GM18867 (cell line): ENCODE data around the gene THSD4.

ENCODE experiments used
- ATAC-seq: cut with Tn5 transposase; IDR thresholded peaks from one replicate; pipeline ENCODE4 v1.9.1; 2021; ENCODE audit warnings: mild to moderate bottlenecking, moderate library complexity; ENCODE audit not compliant: unreplicated experiment

THSD4 gene

DNA sequence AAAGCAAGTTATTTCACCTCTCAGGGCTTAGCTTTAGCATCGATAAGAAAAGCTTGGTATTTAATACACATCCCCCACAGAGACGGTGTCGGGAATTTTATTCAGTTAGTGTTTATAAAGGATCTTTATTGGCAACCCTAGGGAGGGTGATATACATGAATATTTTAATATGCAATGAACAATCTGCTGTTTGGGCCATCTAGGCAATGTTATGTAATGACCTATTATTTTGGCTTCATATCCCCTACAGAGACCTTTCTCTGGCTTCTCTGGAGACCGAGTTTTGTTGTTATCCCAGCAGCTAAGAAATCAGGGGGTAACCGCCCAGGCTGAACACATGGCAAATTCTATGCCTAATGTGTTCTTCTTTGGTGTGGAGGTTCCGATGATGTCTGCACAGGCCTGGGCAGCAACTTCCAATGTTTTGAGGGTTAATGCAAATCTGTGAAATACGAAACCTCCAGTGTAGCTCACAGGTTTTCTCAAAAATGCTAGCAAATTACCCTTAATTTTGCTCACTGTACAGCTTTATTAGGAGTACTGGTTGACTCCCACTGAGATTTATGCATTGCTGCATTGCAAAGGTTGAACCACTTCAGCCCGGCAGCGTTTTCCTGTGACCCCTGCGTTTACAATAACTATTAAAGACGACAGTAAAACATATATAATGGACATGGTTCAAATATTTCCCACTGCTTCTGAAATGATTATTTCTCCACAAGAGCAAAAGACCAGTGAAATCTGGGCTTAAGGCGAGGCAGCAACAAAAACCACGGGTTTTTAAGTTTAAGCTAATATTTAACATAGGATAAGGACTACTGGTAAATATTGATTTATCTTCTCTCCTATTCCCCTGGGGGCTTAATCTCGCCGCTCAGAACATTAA, 396.8 kb downstream of the THSD4 start:
- no peak for ATAC-seq

DNA sequence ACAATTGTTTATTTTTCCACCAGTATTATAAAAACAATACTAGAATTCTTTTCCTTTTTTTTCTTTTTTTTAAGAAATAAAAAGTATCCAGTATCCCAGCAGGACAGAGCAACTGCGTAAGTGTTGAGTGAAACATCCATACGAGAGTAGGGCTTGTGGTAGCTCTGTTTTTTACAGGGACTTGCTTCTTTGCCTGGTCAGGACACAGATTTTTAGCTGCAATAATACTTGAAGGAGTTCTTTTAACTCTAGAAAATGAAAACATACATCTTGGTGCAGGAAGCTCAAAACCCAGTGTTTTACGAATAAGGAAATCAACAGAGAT, 397.4 kb downstream of the THSD4 start:
- no peak for ATAC-seq

DNA sequence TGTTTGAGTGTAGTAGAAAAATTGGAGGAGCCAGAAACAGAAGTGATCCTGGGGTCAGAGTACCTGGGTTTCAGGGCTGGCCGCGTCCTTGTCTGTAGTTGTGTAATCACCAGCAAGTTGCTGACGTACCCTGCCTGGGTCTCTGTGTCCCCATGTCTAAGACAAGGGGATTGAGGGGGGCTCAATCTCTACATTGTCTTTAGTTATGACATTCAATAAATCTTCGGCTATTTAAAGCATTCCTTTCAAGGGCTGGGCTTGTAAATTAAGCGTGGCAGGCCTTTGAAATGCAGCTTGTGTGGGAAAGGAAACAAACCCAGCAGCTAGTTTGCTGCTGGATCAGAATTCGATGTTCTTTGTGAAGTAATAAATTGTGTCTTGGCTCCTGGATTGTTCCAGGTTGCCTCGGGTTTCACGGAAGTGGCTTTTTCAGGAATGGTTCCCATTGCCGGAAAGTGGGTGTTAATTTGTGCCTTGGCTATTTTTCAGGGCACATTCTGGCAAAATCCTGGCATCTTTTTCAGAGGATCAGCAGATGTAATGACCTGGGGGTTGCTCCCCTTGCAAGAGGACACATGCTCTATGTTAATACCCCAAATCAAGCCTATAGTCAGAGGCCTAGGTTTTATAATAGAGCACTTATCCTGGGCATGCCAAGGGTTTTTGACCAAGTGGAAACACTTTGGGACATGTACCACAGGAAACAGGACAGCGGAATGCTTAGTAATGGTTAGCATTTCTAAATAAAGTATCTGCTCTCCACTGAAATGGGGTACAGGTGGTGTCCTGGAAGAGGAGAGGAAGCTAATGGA, 400.3 kb downstream of the THSD4 start:
- ATAC-seq, result no peak

DNA sequence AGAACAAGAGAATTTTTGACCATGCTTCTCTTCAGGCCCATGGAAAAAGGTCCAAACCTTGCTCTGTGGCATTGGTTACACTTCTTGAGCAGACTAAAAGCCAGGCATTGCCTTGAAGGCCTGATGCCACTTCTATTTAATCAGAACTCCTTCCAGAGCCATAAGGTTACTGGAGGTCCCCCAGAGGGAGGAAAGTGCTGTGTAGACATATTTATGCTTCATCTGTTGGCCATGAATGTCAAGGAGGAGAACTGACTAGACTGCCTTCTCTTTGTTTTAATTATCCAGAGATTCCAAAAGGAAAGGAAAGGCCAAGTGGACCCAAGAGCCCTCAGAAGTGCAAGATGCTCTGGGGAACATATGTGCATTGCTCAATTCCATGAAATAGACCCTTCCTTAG, 402.5 kb downstream of the THSD4 start:
- no peak for ATAC-seq

DNA sequence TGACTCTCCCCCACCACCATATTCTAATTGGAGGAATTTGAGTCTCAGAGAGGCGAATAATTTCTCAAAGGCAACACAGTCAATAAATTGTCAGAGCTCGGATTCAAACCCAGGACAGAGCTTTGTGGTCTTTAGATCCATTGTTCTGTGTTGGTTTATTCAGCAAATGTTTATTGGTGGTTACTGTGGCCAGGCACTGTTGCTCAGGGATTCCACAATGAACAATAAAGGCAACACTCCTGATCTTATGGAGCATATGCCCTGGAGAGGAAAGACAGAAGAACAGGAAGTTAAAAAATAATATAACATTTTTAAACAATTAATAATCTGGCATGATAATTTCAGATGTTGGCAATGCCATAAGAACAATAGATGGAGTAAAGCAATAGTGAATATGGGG, 403.4 kb downstream of the THSD4 start:
- no peak for ATAC-seq

DNA sequence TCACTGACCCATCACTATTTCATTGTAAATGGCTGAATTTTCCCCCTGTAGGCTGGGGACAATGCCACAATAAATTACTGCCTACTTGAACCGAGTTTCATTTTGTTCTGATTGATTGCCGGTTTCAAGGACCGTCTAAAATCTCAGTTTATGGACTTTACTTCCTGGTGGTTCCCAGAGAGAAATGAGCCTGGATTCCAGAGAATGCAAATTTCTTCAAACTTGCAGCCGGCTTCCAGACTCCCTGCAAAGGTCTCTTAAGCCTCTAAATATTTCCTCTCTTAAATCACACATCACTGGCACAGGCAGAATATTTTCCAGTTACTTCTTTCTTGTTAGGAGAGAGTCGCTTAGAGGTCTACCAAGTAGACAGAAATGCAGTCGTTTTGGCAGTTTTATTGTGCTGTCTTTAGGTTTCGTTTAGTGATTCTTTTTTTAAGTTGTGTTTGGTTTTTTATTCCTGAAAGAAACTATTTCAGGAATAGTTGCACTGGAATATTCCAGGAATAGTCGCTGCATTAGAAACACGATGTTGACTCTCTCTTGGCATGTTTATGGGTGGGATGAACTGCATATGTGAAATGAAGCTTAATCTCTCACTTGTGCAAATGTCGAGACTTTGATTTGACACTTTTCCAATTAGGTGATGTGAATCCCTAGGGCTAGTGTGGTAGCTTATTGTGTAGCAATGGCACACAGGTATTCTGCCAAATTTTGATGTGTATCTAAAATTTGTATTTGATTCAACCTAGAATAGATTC, 411.0 kb downstream of the THSD4 start:
- ATAC-seq, result no peak

DNA sequence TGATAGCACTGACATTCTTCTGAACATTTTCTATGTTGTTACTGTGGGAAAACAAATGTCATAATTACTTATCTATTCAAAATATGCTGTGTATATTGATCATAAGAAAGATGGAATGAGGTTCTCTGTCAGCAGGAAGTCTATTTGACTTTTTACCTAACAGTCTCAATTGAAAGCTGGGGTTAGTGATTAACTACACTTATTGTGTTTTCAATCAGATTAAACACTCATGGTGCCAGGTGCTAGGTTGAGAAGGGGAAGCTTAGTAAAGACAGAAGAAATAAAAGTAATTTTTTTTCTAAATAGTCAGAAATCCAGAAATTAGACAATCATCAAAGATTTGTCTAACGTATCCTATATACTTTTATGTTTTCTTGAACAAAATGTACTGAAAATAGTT, 414.1 kb downstream of the THSD4 start:
- no peak for ATAC-seq

DNA sequence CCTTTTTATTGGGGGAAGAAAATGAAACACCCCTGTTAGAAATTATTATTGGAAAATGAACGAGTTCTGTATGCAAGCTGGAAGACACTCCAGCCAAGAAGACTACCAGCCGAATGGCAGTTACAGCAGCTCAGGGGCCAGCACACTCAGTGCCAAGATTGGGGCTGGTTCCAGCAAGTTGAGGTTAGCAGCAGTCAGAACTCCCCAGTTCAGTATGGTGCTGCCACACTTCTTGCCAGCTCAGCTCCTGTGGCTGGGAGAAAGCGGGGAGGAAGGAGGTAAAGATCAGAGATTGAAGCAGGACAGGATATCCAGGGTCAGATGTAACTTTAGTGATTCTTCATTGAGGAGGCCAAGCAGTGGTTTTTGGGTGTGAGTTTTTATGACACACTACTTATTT, 414.8 kb downstream of the THSD4 start:
- no peak for ATAC-seq

DNA sequence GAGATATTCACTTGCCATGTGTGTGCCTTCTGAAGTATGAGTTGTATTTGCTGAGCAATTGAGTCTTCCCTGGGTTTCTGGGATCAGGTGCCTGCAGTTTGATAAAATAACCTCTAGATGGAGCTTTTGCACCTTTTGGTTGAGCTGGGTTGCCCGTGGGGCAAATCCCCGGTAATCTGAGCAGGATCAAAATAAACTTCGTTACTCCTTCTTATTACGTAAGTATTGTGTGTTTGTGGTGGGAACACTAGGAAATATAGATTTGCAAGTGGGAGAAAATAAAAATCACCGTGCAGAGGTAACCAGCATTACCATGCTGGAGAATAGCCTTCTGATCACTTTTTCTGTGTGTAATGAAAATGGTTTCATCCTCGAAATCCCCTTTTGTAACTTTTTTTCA, 417.7 kb downstream of the THSD4 start:
- no peak for ATAC-seq

DNA sequence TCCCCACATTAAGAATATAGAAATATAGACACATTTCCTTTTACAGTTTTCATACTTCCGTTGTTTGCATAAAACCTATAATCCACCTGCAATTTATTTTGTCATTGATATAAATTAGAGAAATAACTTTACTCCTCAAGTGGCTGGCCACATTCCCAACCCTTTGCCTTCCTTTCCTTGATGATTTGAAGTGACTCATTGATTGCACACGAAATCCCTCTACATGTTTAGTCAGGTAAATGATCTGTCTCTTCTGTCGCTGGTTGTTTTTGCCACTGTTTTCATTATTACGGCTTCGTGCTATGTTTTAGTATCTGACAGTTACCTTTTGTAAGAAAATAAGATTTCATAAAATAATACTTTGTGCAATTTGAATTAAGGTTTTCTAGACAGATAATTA, 422.9 kb downstream of the THSD4 start:
- ATAC-seq, result no peak

DNA sequence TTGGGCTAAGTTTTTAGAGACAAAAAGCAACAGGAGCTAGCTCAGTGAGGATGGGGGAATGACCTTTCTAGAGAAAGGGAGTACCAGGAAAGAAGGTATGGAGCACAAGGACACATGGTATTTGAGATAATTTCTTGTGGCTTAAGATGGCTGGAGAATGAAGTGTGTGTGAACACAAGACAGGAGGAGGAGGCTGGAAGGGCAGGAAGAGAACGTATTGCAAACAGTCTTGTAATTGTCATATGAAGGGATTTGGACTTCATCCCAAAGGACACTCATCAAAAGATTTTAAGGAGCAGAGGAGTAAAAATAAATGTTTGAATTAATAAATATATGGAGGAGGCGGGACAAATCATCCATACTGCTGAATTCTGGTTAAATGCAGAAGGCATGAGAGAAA, 426.5 kb downstream of the THSD4 start:
- ATAC-seq, result no peak

DNA sequence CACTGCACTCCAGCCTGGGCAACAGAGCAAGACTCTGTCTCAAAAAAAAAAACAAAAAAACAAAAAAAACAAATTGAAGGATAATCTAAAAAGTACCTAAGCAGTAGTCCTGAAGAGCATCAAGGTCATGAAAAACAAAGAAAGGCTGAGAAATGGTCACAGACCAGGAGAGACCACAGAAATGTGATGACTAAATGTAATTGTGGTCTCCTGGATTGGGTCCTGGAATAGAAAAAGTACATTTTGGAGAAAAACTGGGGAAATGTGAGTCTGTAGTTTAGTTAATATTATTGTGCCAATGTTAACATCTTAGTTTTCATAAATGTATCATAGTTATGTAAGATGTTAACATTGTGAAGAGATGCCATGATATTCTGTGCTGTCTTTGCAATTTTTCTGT, 427.6 kb downstream of the THSD4 start:
- ATAC-seq, result no peak

DNA sequence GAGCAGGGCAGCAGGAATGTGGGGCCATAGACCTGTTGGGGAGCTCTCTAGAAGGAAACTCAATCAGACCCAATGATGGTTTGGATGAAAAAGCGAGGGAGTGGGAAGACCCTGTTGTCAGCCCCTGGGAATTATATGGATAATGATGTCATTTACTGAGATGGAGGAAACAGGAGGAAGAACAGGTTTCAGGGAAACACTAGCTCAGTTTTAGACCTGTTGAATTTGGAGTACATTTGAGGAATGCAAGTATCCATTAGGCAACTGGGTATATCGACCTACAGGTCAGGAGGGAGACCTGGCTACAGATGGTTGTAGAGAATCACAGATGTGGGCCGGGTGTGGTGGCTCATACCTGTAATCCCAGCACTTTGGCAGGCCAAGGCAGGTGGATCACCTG, 428.1 kb downstream of the THSD4 start:
- no peak for ATAC-seq

DNA sequence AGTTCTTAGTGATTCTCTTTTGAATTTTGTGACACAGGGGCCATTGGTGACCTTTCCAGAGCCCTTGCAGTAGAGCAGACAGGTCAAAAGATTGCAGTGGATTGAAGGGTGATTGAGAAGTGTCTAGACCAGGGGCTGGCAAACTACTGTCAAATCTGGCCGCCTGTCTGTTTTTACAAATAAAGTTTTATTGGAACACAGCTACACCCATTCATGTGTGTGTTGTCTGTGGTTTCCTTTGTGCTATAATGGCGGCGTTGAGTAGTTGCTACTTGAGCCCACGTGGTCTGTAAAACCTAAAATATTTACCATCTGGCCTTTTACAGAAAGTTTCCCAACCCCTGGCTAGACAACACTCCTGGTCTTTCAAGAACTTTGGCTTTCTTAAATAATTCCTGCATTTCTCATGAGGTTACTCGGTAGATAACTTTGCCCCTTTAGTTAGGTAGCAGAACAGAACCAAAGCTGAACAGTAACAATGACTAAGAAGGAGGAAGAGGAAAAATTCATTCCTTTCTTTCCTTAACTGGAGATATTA, 430.0 kb downstream of the THSD4 start:
- no peak for ATAC-seq

DNA sequence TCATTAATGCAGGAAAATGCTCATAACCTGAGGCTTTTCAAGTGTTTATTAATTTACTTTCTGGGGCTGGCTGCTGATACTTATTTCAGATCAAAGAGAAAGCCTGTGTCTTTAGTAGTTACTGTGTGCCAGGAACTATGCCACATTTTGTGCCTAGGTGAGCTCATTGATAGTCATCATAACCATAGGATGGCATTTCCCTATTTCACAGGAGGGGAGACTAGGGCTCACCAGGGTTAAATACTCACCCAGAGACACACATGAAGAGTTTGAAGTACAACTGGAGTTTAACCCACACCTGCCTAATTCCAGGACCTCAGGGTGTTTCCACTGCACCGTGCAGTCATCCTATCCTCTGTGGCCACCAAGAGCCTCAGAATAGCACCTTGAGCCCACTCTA, 430.7 kb downstream of the THSD4 start:
- no peak for ATAC-seq

DNA sequence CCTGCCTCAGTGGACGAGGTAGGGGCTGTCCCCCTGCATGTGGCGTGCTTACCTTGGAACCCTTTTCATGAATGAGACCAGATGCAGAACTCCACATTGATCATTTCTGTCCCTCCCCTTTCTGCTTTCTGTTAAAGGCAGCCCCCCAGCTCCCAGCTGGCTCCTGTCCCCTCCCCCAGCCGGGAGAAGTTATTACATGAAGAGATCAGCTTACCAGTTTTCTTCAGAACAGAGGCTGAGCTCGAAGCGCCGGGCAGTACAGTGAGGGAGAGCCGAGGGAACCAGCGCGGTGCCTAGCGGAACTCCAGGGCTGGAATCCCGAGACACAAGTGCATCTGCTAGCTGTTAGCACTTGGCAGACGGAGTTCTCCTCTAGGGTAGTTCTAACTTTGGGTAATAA, 431.7 kb downstream of the THSD4 start:
- ATAC-seq, result no peak

DNA sequence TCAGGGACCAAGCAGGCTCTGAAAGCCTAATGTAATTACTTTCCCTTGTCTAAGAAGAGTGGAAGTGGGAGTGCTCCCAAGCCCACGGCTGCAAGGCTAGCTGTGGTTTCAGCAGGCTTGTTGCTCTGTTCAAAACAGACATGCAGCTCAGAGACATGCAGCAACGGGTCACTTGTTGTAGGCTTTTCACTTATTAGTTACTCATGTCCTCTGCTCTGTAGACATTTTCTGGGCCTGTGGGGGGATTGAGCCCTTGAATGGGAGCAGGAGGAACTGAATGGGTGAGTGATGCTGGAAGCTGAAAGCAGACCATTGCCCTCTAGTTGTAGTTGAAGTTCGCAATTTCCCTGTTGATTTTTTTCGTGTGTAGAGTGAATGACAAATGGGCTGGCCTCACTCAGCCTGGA, 433.1 kb downstream of the THSD4 start:
- ATAC-seq, result no peak

DNA sequence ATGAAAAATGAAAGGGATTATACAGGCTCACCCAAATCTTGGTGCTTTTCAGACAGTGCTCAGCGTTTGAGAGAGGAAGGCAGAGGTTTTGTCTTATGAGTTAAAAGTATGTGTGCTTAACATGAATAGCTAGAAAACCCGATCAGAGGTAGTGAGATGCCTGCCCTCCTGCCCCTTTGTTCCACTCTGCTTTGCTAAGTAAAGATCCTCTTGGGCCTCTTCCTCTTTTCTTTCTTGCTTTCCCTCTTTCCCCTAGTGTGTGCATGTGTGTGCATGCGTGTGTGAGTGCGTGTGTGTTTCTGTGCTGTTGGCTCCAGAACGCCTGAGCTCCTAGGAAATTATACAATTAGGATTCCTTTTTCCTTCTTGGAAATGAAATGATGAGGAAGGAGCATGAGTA, 433.8 kb downstream of the THSD4 start:
- ATAC-seq, result no peak

DNA sequence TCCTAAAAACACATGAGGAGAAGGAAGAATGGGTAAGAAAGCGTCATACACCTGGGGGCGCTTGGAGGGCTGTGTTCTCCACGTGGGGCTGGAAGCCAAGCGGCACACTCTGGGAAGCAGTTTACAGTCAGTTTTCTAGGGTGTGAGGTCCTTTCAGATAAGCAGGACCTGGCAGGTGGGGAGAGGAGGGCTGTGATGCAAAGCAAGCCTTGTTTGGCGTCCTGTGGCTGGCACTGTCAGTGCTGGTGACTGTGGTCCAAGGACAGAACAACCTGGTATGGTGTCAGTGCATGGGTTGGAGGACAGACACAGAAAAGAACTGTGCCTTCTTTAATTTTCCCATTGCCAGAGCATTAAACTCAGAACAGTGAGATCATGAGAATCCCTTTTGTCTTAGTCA, 434.4 kb downstream of the THSD4 start:
- no peak for ATAC-seq

DNA sequence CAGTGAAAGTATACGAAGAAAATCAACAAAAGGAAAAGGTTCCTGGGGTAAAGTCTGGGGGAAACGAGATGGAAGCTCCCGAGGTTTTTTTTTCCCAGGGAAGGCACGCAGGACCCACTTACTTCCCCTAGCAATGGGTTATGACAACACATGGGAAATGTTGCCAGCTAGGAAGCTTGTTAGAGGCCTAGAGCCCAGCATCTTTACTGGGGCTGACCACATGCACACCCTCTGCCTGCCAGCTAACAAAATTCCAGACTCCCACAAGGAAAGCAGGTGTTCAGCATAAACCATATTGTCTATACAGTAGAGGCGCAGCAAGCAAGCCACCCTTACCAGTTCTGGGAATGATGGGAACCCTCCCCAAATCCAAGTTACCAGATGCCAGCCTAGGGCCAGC, 436.3 kb downstream of the THSD4 start:
- ATAC-seq, result no peak

DNA sequence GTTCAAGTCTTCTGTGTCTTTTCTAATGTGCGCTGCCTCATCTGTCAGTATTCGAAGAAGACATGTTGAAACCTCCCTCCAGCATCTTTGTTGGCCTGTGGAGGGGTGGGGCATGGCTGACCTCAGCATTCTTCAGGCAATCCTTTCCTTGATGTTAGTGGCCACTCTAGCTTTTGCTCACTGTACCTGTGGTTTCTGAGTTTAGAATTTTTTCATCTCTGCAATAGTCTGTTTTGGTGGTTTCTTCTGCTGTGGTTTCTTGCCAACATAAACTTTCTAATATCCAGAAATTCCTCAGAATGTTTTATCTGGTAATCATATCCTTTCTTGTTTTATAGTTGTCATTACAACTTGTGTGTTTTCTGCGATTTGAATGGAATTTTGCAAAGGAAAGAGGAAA, 443.8 kb downstream of the THSD4 start:
- no peak for ATAC-seq
